DMS 273 (cell line): ENCODE results near the gene MAL.
A peak's percentile ranks its signal among the peaks of the same experiment; 100 is the strongest.

Experiments used
- DNase-seq: peaks from one replicate; lab custom pipeline; 2025; ENCODE audit not compliant: unreplicated experiment; lab: John Stamatoyannopoulos, UW

MAL gene

GRCh38 chr2:95015261-95015912 is 10.1 kb upstream of the MAL start:
- DNase-seq, result no peak

GRCh38 chr2:95016616-95017015 is 8.9 kb upstream of the MAL start:
- no peak for DNase-seq

GRCh38 chr2:95017071-95017501 is 8.4 kb upstream of the MAL start:
- peak; percentile 48 for DNase-seq

DNA sequence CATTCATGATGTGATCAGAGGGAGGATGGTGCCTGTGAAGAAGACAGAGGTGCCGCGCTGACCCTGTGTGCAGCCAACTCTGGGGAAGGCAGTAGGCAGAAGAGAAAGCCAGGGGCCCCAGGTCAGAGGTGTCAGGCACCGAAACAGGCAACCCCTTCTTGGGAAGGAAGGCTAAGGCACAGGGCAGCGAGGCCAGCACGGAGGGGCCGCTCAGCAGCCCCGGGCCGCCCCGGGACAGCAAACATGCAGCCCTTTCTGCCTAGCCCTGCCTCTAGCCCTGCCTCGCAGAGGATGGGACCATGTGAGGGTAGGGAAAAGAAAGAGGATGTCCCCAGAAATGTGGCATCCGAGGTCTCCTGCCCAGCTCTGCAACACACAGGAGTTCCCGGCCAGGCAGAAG is 7.7 kb upstream of the MAL start:
- DNase-seq, result no peak

- no peak for DNase-seq
Observed at GRCh38 chr2:95018301-95018700, 7.2 kb upstream of the MAL start.

DNA sequence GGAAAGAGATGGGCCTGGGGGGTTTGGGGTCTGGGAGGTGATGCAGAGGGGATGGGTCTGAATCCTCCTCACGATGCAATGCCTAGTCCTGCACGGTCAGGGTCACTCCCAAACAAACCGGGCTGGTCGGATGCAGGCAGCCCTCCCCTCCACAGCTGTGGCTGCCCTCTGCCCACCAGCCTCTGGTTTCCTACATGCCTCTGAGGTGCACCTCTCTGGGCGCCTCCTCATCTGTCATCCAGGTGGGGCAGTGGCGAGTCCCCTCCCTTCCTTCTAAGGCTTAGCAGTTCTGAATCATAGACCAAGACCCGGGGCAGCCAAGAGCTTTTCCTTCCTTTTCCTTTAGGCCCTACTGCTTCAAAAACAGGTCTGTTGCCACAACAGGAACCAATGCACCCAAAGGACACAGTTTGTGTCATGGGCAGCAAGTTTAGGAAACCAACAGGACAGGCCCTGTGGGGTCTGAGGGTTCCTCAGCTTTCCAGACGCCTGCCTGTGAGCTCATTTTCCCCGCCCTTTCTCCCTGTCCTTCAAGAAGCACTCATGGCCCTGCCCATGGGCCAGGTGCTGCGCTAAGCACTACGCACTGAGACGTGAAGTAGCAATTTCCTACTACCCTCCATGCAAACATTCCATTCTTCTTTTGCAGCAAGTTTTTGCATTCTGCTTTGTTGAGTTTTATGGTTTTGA is 6.5 kb upstream of the MAL start:
- DNase-seq, result no peak

- DNase-seq, result peak; percentile 40
Observed at GRCh38 chr2:95019572-95019971, 5.9 kb upstream of the MAL start.

- no peak for DNase-seq
Observed at GRCh38 chr2:95020275-95021022, 5.1 kb upstream of the MAL start.

DNA sequence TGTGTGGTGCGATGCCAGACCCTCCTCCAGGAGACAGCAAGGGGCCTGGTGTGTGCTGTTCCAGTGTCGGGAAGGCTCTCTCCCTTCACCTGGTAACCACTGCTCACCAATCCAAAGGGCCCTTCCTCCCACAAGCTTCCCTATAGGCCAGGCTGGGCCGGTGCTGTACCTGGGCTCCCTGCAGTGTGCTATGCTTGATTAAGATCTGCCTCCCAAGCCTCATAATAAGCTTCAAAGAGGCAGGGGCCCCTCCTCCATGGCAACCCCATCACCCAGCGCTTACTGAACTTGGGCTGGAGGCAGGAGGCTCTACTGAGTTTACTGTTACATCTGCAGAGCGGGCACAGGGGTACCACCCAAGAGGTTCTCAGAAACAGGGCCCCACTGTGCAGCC is 4.5 kb upstream of the MAL start:
- no peak for DNase-seq

- no peak for DNase-seq
Observed at GRCh38 chr2:95021847-95022246, 3.7 kb upstream of the MAL start.

DNA sequence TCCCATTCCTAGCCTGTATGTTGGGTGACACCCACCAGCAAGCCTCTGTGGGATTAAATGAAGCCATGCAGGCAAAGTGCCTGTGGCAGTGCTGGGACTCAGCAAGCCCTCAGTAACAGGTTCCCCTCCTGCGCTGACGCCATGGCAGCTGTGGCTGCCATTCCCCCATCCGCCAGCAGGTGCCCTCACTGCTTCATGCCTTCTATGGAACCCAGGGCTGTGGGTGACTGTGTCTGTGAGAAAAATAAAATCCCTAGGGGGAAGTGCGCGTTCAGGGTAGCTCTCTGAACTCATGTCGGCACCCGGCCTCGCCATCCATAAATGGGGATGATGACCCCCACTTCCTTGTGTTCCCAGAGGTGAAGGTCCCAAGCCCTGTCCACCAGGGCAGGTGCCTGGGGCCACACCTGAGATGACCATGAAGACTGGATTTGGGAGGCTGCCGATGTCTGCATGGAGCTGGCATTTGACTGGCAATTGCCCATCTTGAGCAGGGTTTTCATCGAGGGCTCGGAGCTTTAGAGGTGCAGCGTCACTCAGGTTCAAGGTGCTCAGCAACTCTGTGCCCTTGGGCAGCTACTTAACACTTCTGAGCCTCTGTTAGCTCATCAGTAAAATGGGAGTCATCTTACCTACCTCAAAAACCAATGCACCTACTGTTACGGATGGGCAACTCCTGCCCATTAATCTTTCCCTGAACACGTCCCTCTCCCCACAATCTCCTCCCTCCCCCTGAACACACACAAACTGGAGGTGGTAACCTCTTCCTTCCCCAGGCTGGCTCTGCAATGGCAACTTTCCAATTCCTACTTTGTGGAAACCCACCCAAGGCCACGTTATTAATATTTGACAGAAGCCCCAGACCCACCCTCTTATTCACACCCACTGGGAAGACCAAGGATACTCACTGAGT is 2.9 kb upstream of the MAL start:
- DNase-seq, result peak; percentile 89

DNA sequence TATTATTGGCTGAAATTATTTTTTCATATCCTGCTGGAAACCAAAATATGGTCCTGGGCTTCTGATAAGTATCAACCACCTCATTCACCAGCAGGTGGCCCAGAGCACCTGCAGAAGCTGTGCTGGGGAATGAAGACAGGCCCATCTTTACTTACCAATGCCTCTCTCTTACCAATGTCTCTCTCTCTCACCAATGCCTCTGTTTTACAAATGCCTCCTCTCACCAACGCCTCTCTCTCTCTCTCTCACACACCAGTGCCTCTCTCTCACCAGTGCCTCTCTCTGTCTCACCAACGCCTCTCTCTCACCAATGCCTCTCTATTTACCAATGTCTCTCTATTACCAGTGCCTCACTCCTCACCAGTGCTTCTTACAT is 2.3 kb upstream of the MAL start:
- peak; percentile 54 for DNase-seq

DNA sequence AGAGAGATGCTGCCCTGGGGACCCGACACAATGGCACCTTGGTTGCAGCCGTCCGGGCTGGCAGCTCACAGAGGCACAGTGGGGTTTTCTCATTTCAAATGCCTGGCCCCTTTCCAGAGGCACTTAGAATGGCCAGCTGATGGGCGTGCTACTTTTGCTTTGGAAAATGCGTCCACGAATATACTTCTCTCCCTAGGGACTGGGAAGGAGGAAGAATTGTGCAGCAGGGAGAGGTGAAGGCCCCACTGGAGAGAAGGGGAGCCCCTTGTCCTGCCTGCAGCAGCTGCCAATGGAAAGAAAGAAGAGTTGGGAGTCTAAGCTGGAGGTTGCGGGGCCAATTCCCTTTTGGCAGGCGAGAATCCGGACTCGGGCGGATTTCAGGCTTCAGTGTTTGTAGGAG is 1.1 kb upstream of the MAL start:
- DNase-seq, result peak; percentile 56

DNA sequence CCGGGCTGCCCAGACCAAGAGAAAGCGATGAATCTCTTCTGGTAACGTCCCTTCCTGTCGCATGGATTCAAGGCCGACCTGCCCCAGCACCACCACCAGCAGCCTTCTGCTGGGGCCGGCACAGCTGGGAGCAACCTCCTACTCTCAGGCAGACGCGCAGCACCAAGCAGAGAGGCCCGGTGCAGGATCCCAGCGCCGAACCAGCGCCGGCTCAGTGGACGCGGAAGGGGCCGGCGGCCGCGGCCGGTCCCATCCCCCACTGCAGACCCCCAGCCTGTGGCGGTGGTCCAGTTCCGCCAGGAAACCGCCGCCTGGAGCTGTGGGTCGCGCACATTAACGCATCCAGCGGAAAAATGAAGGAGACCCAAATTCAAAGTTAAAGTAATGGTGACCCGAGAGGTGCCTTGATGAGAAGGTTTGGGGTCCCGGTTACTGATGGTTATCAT is 525 bp upstream of the MAL start:
- peak; percentile 39 for DNase-seq

- DNase-seq, result no peak
Observed at GRCh38 chr2:95026471-95027368, 1.2 kb downstream of the MAL start.

GRCh38 chr2:95027369-95027720 is 1.8 kb downstream of the MAL start:
- no peak for DNase-seq

- no peak for DNase-seq
Observed at GRCh38 chr2:95029898-95030341, 4.4 kb downstream of the MAL start.

GRCh38 chr2:95030496-95030895 is 5.0 kb downstream of the MAL start:
- no peak for DNase-seq

DNA sequence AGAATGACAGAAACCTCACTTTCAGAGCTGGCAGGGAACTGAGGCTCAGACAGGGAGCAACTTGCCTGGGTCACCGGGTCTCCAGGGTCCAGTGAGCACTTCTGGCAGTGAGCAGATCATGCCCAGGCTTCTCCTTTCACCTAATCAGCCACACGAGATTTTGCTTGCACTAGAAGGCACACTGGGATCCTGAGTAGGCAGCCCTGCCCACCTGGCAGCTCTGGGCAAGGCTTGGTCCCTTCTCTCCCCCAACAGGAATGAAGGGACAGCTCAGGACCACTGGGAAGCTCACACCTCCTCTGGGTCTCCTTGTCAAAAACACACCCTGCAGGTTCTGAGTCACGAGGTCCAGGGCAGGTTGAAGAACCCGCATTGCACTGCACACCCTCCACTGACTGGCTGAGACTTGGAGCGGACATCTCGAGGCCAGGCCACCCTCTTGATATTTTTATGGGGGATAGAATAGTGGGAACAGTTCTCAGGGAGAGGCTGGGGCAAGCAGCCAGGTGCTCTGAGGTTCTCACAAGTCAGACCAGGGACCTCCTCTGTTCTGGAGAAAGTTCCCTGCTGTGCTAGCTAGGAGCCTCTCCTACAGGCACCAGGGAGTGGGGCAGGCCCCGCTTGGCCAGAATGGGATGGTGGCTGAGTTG is 5.7 kb downstream of the MAL start:
- DNase-seq, result no peak

DNA sequence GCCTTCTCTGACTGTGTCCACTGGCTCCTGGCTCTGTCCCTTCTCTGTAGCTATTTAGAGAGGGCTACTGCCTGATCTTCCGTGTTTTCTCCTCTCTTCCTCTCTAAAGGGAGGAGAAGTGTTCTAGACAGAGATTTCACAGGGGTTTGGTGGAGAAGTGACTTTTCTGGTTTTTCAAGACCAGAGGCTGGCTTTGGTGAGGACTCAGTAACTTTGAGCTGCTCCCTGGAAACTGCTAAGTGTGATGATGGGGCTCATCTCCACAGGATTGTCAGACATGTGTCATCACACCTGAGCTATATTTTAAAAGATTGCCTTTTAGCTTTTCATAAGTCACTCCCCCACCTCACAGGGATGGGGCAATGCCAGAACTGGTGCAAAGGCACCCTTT is 6.2 kb downstream of the MAL start:
- no peak for DNase-seq
